Stimulated activated CD8-positive, alpha-beta memory T cell treated with anti-CD3 and anti-CD28 coated beads, Interleukin-4, amount 100 ng/mL, for 4 hours (primary cell): ENCODE results near the gene PTX3.

Experiments used
- DNase-seq, 2 donors: peaks; one replicate each; pipeline ENCODE4 v3.0.0-alpha.2; 2020; ENCODE audit warnings: low read depth in 2 of 2, low spot score in 1 of 2

The PTX3 gene

DNA sequence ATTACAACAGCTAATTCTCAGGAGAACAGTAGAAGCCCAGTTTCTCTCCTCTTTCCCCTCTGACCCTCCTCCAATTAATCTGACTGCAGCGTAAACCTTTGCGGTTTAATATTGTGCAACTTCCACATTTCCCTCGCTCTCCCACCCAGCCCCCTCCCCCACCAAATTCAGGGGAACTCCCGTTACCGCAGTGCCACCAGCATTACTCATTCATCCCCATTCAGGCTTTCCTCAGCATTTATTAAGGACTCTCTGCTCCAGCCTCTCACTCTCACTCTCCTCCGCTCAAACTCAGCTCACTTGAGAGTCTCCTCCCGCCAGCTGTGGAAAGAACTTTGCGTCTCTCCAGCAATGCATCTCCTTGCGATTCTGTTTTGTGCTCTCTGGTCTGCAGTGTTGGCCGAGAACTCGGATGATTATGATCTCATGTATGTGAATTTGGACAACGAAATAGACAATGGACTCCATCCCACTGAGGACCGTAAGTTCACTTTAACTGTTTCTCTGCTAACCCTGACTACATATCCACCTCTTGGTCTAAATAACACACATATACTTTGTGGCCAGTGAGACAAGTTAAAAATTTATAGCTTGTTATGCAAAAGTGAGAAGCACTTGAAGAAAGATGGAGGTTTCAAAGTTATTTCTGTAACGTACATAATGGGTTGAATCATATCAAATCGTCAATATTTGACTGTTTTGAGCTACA is at the start of gene PTX3:
TSS of gene PTX3 (plus strand) at position 268 of the 709 bp plus-strand sequence. CDS start at position 352, 84 bp downstream.
- no peak for DNase-seq

DNA sequence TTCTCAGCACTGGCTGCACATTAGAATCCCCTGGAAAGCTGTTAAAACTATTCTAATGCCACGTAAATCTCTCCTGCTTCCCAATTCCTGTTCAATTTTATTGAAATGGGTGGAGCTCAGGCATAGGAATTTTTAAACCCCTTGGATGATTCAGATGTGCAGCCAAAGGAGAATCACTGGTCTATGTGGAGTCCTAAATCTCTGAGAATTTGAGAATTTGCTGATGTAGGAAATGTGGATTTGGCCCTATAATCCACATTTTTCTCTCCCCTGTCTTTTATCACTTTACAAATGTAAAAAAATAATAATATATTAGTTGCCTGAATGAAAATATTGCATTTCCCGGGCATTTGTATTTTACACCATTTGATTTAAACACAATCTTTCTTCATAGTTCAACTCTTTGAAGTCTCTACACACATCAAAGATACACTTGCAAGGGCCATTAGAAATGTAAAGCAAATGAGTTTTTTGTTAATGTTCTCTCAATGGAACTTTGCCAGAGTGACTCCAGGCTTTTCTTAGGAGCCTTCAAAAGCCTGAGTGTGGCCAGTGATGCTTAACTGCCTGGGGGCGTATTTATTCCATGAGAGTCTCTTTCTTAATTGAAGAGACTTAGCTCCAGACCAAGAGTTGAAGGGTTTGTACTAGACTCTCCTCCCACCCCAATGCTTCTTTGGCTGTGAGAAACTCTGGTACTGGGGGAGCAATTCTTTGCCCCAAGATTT is 48.8 kb upstream of the PTX3 start:
- no peak for DNase-seq

DNA sequence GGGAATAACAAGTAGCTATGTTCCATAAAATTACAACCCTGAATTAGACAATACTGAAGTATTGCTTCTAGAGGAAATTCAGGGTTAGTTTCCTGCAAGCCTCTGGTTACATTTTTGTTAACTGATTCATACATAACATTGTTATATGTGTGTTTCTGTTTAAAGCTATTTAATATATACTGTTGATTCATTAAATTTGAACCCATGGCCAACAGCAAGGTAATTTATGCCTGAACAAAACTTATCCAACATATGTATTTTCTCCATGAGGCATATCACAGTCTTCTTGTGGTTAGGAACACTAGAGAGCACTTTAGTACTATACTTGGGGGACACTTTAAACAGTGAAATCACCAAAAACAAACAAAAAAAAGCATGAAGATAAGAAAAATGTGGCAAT is 47.7 kb upstream of the PTX3 start:
- DNase-seq: no peak

DNA sequence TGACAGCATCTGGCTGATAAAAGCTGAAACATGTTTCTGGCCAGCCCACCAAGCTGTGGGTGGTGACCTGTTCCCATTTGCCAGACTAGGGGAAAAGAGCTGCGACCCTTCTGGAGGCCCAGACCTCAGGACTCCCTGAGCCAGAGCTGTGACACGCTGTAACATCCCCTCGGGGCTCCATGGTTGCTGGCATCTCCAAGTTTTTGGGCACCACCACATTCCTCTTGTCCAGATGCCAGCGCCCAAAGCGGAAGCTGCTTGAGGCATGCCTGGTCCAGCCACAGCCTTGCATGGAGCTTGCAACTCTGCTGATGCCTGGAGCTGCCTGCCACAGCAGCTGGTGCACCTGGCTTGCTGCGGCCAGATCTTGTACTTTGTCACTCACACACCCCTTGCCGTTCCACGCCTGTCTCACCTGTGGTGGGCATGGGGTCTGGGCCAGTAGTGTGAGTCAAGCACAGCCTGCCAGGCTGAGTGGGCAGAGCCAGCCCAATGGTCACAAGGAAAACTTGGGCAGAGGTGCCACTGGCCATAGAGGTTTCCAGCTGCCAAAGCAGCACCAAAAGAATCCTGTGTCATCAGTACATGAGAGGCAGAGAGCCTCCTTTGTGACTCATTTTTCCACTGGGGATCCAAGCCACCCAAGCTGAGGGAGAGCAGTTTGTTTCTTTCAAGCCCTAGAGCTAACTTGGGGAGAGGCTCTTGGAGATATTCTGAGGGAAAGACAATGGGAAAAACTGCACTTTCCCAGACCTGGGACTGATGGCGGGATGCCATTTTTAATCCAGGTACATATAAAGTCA is 45.7 kb upstream of the PTX3 start:
- DNase-seq: no peak

DNA sequence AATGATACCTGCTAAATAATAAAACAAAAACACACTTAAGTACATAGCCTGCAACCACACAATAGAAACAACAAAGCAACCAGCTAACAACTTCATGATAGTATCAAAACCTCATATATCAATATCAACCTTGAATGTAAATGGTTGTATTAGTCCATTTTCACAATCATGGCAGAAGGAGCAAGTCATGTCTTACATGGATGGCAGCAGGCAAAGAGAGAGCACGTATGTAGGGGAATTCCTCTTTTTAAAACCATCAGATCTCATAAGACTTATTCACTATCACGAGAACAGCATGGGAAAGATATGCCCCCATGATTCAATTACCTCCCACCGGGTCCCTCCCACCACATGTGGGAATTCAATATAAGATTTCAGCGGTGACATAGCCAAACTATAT is 44.5 kb upstream of the PTX3 start:
- DNase-seq: no peak

DNA sequence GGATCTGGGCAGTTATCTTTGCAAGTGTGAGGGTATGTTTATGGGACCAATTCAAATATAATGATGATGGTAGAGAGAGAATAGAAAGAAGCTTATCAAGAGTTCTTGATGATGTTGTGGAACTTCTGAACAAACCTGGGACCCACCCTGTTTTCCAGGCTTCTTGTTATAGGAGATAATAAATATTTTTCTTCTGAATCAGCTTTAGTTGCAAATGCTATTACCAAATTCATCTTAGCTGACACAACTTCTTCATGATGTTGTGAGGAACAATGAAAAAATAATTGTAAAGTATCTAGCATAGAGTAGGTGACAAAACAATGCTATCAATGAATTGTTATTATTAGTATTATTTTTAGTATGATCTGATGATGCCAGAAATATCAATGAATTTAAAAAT is 43.5 kb upstream of the PTX3 start:
- DNase-seq: no peak

DNA sequence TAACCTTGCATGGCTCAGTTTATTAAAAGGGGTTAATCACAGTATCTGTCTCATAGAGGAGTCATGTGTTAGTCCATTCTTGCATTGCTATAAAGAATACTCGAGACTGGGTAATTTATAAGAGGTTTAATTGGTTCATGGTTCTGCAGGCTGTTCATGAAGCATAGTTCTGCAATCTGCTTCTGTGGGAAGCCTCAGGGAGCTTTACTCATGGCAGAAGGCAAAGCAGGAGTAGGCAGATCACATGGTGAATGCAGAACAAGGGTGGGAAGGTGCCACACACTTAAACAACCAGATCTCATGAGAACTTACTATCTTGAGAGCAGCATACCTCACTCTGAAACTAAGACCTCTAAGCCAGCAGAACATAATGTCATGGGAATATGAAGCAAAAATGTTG is 42.2 kb upstream of the PTX3 start:
- DNase-seq: no peak

DNA sequence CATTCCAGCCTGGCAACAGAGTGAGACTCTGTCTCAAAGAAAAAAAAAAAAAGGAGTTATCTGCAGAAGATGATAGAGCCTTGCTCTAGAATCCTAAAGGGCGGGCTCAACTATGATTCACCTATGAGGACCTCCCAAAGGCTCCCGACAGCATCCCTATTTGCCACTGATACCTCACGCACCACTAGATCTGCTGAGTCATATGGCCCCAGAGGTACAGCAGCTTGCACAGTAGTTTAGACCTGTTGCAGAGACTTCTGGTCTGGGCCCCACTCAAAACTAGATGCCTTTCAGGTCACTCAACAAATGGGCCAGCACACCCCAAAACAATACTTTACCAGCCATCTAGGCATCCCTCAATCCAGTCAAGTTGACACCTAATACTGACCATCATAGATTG is 38.1 kb upstream of the PTX3 start:
- DNase-seq: no peak

DNA sequence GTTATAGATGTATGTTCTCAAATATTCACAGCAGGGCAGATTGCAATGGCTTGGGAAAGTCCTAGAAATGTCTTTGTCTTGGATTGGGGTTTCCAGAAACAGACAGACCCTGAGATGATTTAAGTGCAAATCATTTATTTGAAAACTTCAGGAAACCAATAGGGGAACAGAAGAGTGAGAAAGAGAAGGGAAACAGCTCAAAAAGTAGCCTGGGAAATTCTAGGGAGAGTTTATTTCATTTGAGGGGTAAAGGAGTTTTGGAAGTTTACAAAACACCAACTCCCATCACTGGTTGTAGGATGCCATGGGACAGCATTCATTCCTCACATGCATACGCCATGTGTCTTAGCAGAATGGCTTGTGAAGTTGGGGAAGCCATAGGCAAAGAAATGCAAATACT is 32.3 kb upstream of the PTX3 start:
- DNase-seq: no peak

DNA sequence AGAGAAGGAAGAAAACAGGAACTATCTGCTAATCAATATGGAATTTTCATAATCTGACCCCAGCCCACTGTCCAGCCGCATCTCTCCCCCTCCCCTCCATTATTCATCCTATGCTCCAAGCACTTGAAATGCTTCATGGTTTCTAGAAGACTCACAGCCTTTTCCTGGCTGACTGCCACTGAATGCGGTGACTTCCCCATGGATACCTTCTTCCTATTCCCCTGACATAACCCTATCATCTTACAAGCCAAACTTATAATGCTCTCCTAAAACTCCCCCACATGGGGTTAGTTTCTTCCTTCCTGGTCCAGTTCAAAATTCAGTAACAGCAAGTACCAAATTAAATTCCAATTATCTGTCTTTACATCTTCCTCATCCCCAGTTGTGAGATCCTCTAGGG is 31.2 kb upstream of the PTX3 start:
- DNase-seq: no peak

DNA sequence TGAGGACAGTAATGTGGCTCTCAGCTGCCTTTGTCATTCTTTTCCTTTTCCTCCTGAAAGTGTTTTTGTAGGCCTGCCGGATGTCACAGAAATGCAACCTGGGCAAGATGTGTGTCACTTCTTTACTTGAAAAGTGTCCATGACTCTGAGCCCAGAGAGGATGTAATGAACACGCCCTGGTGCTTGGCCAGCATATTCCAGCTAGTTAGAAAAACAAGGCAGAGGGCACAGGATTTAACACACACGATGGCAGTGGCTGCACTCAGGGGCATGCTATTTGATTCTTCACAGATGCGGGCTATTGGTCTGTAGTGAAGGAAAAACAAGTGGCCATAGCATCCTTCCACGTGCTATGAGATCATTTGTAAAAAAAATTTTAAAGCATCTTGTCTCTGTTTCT is 30.3 kb upstream of the PTX3 start:
- no peak for DNase-seq

DNA sequence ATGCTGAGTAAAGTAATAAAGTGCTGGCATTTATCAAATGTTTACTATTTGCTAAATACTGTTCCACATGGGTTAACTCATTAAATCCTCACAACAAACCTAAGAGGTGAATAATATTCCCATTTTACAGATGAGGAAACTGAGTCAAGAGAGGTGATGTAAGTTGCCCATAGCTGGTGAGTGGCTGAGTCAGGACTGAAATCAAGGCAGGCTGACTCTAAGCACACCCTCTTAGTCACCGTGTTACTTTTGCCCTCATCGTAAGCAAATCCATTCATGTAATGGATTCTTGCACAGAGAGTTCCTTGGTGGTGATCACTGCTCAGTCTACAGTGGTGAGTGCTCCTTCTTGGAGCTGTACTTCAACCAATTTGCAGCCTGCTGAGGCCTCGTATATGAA is 28.9 kb upstream of the PTX3 start:
- DNase-seq: no peak

DNA sequence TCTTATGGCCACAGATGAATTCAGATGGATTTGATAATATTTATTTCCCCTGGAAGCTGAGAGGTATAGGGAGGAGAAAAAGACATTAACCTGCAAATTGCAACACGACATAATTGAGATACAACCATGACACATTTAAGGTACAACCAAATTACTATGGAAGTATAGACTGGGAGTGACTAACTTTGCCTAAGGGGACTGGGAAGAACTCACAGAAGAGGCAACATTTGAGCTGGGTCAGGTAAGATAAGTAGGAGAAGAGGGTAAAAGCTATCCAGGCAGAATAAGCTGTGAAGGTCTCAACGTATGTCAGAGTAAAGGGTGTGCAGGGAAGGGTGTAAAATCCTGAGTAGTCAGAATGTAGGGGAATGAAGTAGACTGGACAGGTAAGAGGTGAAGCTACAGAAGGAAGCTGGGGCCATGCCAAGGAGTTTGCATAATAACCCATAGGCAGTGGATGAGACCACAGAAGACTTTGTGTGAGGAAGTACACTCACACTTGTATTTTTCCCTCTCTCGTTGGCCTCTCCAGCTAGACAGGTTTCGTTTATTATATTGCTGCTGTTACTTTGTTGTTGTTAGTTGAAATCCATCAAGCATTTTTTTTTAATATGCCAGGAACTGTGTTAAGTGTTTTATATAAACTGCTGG is 28.0 kb upstream of the PTX3 start:
- DNase-seq: no peak

DNA sequence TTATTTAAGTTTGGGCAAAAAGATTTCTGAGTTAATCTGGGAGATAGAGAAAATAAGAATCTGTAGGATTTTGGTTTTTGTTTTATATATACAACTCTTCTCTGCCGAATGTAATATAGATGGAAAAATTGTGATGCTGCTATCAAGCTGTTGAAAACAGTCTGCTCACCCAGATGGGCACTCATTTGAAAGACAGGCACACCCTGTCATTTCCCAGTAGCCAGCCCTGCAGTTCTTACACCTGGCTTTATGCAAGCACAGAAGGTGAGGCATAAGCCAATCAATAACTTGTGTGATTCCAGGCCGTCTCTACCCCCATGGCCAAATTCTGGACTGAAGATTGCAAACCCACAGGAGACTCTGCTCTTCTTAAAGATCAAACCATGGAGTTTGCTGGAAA is 27.1 kb upstream of the PTX3 start:
- no peak for DNase-seq

DNA sequence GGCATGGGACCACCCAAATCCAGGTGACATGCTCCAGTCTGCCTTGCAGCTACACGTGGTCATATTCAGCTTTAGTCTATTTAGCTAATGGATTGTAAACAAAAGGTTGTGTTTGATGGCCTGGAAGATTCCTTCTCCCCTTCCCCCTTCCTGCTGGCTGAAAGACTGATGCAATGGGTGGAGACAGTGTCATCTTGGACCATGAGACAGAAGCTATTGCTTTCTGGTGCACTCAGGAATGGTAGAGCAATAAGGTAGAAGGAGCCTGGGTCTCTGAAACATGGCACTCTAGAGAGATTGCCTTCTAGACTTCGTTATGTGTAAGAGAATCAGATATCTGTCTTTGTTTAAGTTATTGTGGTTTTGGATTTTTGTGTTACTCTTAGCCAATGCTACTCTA is 25.7 kb upstream of the PTX3 start:
- DNase-seq: no peak

DNA sequence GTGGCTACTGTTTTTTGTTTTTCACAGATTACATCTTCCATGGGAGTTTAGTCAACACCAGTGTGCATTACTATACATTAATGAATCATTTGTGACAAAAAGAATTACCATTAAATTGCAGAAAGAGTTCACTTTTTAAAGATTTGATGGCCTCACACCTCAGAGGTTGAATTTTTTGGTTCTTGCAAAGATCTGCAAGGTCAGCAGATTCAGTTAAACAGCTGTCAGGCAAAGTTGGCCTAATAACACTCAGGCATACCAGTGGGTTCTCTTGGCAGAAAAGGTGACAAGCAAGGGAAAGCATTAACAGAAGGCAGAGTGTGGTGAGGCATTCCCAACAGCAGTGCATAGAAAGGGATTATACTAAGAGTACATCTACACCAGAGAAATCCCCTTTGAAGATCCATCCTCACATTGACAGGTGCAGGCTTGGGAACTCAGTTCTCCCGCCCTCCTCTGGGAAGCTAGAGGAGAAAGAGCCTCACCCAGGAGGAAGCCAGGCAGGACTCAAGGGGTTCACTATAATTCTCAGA is 24.3 kb upstream of the PTX3 start:
- DNase-seq: no peak

DNA sequence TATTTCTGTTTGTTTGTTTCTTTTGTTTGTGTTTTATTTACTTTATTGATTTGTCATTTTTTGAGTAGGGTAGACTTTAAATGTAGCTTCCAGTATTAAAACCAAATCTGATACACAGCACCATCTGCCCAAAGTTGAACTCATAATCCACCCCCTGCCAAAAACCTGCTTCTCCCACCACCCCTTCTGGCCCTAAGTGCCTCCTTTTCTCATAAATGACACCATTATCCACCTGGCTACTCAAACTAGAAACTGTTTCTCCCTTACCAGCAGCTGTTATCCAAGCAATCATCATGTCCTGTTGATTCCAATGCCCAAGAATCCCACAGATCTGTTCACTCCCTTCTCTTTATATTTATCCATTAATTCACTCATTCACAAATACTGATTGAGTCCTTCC is 21.8 kb upstream of the PTX3 start:
- no peak for DNase-seq

DNA sequence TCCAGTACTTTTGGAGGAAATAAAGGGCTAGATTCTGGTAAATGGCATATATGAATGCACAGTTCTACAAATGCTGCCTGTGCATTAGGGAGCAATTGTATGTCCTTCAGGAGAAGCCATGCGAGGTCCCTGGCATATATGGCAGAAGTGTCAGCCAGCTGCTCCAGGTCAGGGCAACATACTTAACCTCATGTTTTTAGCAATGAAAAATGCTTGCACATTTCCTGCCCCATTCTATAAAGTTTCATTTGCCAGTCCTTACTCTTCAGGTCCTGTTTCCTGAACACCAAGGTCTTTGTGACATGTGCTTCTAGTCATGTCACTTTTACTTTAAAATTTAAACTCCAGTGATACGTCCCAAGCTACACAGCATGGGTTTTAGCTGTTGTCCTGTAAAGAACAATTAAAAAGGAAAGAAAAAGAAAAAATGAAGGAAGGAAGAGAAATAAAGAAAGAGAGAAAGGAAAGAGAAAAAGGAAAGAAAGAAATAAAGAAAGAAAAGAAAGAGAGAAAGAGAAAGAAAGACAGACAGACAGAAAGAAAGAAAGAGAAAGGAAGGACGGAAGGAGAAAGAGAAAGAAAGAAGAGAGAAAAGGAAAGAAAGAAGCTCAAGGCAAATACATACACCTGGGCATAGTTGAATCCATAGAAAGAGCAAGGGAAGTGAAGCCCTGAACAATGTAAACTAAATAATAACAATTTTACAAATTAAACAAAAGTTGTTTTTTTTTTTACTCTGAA is 20.1 kb upstream of the PTX3 start:
- no peak for DNase-seq

DNA sequence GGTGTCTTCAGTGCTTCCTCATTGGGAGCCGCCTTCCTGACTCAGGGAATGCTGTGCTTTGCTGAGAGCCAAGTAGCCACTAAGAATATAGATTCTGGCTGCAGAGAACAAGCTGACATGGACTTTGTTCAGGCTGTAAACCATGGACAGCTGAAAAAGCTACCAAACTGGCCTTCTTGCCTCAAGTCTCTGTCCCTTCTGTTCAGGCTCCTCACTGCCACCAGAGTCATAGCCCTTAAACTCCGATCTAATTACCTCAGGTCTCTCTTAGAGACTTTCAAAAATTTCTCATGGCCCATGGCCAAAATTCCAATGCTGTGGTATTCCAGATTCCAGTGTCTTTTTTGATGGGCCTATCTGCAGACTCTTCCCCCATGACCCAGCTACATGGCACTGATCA is 19.4 kb upstream of the PTX3 start:
- no peak for DNase-seq

DNA sequence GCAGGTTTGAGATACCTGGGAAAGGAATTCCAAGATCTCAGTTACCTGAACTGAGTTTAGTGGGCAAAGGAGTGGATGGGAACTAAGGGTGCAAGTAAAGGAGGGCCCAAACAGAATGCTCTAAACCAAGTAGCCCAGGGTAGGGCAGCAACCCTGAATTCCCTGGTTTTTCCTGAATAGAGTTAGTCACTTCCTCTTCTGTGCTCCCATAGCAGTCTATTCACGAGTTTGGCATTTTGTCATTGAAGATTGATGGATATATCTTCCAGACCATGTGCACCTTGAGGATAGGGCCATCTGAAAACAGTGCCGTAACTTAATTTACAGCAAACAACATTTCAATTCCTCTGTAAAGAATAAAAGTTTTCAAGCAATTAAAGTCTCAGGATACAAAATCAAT is 18.5 kb upstream of the PTX3 start:
- DNase-seq: no peak
